GM10248 (cell line): Measurements from ENCODE around the gene STX11.

Source experiments
- CTCF ChIA-PET: fragments of 300-600 bp; sonication (Branson Sonifier 250); formaldehyde crosslinking; extraction: SDS; loops from one replicate; lab custom pipeline; 2021; ENCODE audit warnings: antibody characterized with exemption; lab: Yijun Ruan, JAX
- POLR2A ChIA-PET: fragments of 350-650 bp; sonication (Branson Sonifier 250); formaldehyde crosslinking; extraction: SDS; loops from one replicate; lab custom pipeline; 2020; ENCODE audit warnings: antibody characterized with exemption; lab: Yijun Ruan, JAX
- DNase-seq: peaks from one replicate; pipeline ENCODE4 v3.0.0; 2012; ENCODE audit errors: extremely low spot score
- TF ChIP-seq, protein P1 (sequence below): IDR thresholded peaks from 2 replicates; pipeline ENCODE4 v1.5.1; 2012; ENCODE audit warnings: mild to moderate bottlenecking, low read depth; ENCODE audit errors: extremely low read depth, missing control alignments, control extremely low read depth

Gene STX11

DNA sequence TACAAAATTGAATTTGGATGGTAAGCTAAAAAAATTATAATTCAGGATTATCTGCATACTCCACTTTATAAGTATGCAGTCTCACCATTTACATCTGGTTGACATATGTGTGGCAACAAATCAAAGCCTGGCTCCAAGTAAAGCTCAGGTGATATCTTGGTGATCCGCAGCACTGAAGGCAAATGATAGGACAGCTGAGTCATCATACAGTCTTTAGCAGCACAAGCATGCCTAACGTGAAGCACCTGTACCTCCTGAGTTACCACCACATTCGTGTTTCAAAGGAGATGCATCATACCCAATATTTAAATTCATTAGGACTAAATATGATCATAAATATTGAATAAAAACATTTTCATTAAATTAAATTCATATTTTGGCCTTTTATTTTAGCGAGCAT, 11.8 kb upstream of the STX11 start:
- TF ChIP-seq, protein P1, sequence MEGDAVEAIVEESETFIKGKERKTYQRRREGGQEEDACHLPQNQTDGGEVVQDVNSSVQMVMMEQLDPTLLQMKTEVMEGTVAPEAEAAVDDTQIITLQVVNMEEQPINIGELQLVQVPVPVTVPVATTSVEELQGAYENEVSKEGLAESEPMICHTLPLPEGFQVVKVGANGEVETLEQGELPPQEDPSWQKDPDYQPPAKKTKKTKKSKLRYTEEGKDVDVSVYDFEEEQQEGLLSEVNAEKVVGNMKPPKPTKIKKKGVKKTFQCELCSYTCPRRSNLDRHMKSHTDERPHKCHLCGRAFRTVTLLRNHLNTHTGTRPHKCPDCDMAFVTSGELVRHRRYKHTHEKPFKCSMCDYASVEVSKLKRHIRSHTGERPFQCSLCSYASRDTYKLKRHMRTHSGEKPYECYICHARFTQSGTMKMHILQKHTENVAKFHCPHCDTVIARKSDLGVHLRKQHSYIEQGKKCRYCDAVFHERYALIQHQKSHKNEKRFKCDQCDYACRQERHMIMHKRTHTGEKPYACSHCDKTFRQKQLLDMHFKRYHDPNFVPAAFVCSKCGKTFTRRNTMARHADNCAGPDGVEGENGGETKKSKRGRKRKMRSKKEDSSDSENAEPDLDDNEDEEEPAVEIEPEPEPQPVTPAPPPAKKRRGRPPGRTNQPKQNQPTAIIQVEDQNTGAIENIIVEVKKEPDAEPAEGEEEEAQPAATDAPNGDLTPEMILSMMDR: no peak
- CTCF ChIA-PET: interaction anchor here (0.9 to 2.1 kb wide), 5 partner anchors 8 to 80 kb away, joined by 3 to 6 read pairs (median 4); no protein-coding TSS in a partner anchor
- DNase-seq: no peak
- POLR2A ChIA-PET: no interaction called here

DNA sequence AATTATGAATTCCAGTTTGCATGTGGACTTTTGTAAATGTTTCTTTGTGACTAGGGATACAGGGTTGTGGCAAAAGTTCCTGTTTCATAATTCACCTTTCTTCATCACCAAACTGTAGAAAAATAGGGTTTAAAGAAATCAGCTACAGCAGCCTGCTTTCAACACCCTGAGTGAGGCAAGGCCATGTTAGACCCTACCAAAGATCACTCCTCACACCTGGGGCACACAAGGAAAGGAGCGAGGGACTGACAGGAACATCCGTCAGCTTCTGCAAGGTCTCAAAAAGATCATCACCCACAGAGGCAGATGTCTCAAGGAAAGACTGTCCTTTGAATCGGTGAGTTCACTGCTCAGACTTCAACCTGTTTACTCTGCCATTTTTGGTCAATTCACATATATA, 10.5 kb upstream of the STX11 start:
- CTCF ChIA-PET: interaction anchor here (1.1 to 2.1 kb wide), 3 partner anchors 10 to 79 kb away, joined by 3 to 6 read pairs (median 4); no protein-coding TSS in a partner anchor
- DNase-seq: no peak
- TF ChIP-seq, protein P1: no peak
- POLR2A ChIA-PET: no interaction called here

DNA sequence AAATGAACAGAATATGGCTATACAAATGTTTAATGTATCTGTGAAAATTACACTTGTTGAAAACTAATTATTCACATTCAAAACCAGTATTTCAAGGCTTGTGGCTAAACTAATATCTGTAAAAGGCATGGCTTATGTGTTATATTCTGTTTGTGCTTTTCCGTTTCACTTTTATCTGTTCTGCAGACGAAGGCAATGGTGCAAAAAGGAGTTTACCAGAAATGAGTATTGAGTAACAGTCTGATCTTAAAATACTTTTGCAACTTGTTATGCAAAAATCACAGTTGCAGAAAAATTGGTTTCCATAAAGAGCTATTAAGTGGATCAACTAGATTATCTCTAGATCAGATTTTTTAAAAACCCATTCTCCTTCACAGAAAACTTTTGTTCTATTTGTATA, 9.4 kb upstream of the STX11 start:
- ChIA-PET CTCF (interaction anchor here (1.3 kb wide), 2 partner anchors 17 to 566 kb away, joined by 3 to 4 read pairs; no protein-coding TSS in a partner anchor), POLR2A (no interaction called here)
- TF ChIP-seq, protein P1: no peak
- DNase-seq: no peak

DNA sequence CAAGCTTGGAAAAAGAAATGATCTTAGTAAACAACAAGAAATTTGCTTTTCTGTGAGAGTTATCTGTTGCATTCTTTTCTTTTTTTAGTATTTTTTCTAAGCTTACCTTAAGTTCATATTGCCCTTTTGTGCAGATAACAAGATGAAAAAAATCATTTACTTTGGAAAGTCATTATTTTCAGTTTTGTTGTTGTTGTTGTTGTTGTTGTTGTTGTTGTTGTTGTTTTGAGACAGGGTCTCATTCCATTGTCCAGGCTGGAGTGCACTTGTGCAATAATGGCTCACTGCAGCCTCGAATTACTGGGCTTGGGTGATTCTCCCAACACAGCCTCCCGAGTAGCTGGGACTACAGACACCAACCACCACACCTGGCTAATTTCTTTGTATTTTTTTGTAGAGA, 8.8 kb upstream of the STX11 start:
- TF ChIP-seq, protein P1: no peak
- ChIA-PET POLR2A (no interaction called here), CTCF (interaction anchor here (1.3 kb wide), 2 partner anchors 18 to 566 kb away, joined by 3 to 4 read pairs; no protein-coding TSS in a partner anchor)
- no peak for DNase-seq

DNA sequence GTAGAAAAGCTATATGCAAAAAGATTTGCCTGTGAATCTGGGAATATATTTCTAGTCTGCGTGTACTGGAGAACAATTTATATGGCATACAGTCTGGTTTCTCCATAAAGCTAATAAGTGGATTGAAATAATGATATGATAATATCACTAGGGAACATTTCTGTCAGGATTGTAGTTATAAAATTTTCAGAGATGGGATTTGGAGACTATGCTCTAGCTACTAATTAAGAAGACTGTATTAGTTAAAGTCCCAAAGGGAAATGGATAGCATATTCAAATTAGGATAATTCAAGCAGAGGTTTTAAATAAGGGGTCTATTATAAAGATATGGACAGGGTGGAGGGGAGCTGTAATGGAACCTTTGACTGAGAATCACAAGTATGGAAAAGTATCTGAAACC, 7.2 kb upstream of the STX11 start:
- no peak for DNase-seq
- POLR2A ChIA-PET: no interaction called here
- TF ChIP-seq, protein P1: no peak
- CTCF ChIA-PET: interaction anchor here (0.7 to 1.8 kb wide), 7 partner anchors 8 to 63 kb away, joined by 3 to 5 read pairs (median 3); no protein-coding TSS in a partner anchor

DNA sequence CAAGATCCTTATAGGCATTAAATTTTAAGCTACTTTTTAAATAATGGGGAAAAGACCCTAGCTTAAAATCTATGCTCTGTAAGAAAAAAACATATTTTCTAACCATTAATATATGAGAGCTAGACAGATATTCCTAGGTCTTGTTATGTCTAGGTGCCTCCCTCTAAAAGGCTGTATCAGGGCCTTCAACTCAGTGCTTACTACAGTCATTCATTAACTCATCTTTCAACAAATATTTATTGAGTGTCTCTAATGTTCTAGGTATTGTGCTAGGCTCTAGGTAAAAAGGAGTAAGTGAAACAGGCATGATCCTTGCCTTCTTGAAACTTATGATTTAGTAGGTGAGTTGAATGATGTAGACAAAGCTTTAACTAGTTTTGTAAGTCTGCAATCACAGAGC, 6.4 kb upstream of the STX11 start:
- CTCF ChIA-PET: interaction anchor here (0.7 to 1.8 kb wide), 7 partner anchors 12 to 568 kb away, joined by 3 to 5 read pairs (median 3); no protein-coding TSS in a partner anchor
- DNase-seq: no peak
- TF ChIP-seq, protein P1: no peak
- POLR2A ChIA-PET: no interaction called here
